ENCODE measurements around the gene ROCK2. TPM values are rescaled to one million over a fixed set of nuclear protein-coding genes. Genes with fewer than 3 reads are reported as not detected.

ROCK2 gene
- total and polyA plus RNA-seq, 3 donors from 2014 or later = 4.6 to 33.7 (median 31.3) TPM

DNA sequence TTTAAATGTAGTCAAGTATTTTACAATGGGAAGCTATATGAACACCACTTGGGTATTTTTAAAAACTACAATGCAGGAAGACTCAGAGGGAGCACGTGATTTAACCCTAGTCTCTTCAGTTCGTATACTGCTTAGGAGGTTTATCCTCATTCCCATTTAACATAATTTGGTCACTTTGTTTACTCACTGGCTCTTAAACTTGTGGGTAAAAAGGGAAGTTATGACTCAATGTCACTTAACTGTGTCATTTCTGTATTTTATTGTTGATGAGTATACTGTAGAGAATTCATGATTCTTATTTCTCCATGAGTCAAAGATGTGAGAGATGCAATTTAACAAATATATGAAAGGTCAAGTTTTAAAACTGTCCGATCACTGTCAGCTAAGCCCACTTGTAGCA, 141.0 kb downstream of the ROCK2 start:
- Histone ChIP-seq H3K36me3 (ENCODE audit: low read depth, missing control alignments) (no peaks in the 10 kb centered on the region), H3K27me3 (no peaks in the 10 kb centered on the region), H3K9me3 (no peaks in the 10 kb centered on the region), H3K27ac (no peak overlapping the region), H3K4me1 (no peaks in the 10 kb centered on the region), H3K4me3 (no peak overlapping the region)
- TF ChIP-seq, protein P1, sequence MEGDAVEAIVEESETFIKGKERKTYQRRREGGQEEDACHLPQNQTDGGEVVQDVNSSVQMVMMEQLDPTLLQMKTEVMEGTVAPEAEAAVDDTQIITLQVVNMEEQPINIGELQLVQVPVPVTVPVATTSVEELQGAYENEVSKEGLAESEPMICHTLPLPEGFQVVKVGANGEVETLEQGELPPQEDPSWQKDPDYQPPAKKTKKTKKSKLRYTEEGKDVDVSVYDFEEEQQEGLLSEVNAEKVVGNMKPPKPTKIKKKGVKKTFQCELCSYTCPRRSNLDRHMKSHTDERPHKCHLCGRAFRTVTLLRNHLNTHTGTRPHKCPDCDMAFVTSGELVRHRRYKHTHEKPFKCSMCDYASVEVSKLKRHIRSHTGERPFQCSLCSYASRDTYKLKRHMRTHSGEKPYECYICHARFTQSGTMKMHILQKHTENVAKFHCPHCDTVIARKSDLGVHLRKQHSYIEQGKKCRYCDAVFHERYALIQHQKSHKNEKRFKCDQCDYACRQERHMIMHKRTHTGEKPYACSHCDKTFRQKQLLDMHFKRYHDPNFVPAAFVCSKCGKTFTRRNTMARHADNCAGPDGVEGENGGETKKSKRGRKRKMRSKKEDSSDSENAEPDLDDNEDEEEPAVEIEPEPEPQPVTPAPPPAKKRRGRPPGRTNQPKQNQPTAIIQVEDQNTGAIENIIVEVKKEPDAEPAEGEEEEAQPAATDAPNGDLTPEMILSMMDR (IDR thresholded peaks at IDR 0.05) = no peak
- no peak for TF ChIP-seq POLR2A (IDR thresholded peaks at IDR 0.05)
- DNase-seq = no peak
- intact Hi-C loops (cut with DNase I; ENCODE audit: low total_unique reads) = no loop called here
- WGBS, 2 donors = 86 to 88% methylated on average over 3 of the region's 3 CpGs

GRCh38 chr2:11201969-11202368, 142.5 kb downstream of the ROCK2 start:
- TF ChIP-seq, protein P1 (IDR thresholded peaks at IDR 0.05) = no peak
- no peak for TF ChIP-seq POLR2A (IDR thresholded peaks at IDR 0.05)
- Histone ChIP-seq H3K9me3 (no peaks in the 10 kb centered on the region), H3K4me1 (no peaks in the 10 kb centered on the region), H3K27ac (no peak overlapping the region), H3K36me3 (ENCODE audit: low read depth, missing control alignments) (no peaks in the 10 kb centered on the region), H3K27me3 (no peaks in the 10 kb centered on the region), H3K4me3 (no peak overlapping the region)
- DNase-seq = no peak
- 78 to 83% methylated on average over 5 of the region's 5 CpGs for WGBS, 2 donors
- intact Hi-C loops (cut with DNase I; ENCODE audit: low total_unique reads) = no loop called here

DNA sequence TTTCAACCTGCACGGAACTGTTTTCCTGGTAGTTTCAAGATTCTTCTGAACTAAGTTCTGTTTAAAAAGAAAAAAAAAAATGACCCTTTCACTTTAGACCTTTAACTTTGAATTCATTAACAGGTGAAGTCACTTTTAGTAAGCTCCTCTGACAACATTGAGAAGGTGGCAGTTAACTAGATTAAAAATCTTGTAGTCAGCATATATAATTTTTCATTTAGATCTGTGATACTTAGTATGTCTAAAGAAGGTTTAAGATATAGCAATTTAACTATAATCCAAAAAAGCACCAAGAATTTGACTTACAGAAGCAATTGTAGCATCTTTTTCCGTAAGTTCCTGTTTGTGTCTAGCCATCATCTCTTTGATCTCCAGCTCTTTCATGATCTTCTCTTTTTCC, 143.8 kb downstream of the ROCK2 start:
- H3K27me3 ChIP-seq = no peaks in the 10 kb centered on the region
- no peak overlapping the region for H3K4me3 ChIP-seq
- no peak for DNase-seq
- TF ChIP-seq POLR2A (IDR thresholded peaks at IDR 0.05) = no peak
- 92 to 96% methylated on average over 2 of the region's 2 CpGs for WGBS, 2 donors
- no peaks in the 10 kb centered on the region for H3K4me1 ChIP-seq
- no peaks in the 10 kb centered on the region for H3K36me3 ChIP-seq (ENCODE audit: low read depth, missing control alignments)
- H3K9me3 ChIP-seq = no peaks in the 10 kb centered on the region
- intact Hi-C loops (cut with DNase I; ENCODE audit: low total_unique reads) = no loop called here
- H3K27ac ChIP-seq = no peak overlapping the region

DNA sequence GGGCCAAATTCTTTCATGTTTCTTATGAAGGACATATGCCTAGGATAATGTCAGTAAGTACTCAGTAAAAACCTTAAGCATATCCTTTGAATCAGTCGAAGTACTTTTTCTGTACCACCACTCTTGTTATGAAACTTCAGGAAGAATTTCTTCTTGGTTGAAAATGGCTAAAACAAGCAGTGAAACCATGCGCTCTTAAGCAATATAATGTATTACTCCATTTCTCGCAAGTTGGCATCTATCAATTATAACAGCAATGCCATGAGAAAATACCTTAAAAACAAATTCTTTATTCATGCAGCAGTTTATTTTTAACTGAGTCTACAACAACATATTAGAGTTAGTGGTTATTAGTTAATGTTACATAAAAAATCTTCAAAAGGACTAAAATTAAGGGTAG, 148.2 kb downstream of the ROCK2 start:
- 88 to 96% methylated on average over 3 of the region's 3 CpGs for WGBS, 2 donors
- no peaks in the 10 kb centered on the region for H3K27me3 ChIP-seq
- DNase-seq = no peak
- TF ChIP-seq, protein P1 (IDR thresholded peaks at IDR 0.05) = no peak
- no peak for TF ChIP-seq POLR2A (IDR thresholded peaks at IDR 0.05)
- no peak overlapping the region for H3K27ac ChIP-seq
- no peaks in the 10 kb centered on the region for H3K4me1 ChIP-seq
- H3K4me3 ChIP-seq = no peak overlapping the region
- intact Hi-C loops (cut with DNase I; ENCODE audit: low total_unique reads) = no loop called here
- H3K9me3 ChIP-seq = no peaks in the 10 kb centered on the region
- H3K36me3 ChIP-seq (ENCODE audit: low read depth, missing control alignments) = no peaks in the 10 kb centered on the region

- intact Hi-C loops (cut with DNase I; ENCODE audit: low total_unique reads) = no loop called here
- no peak for DNase-seq
- Histone ChIP-seq H3K27me3 (no peaks in the 10 kb centered on the region), H3K36me3 (ENCODE audit: low read depth, missing control alignments) (no peaks in the 10 kb centered on the region), H3K9me3 (no peaks in the 10 kb centered on the region), H3K27ac (no peak overlapping the region), H3K4me3 (no peak overlapping the region), H3K4me1 (no peaks in the 10 kb centered on the region)
- TF ChIP-seq, protein P1 (IDR thresholded peaks at IDR 0.05) = no peak
- no peak for TF ChIP-seq POLR2A (IDR thresholded peaks at IDR 0.05)
- WGBS, 2 donors = 86 to 91% methylated on average over 2 of the region's 2 CpGs
Observed at GRCh38 chr2:11187731-11188130, 156.7 kb downstream of the ROCK2 start.
